ENCODE results near the gene CDK8.
"Not testable (repeated sequence)": the region's sequence is repeated elsewhere in the genome, so short reads cannot be mapped to it uniquely, and the experiment has no call there.

Gene CDK8

DNA sequence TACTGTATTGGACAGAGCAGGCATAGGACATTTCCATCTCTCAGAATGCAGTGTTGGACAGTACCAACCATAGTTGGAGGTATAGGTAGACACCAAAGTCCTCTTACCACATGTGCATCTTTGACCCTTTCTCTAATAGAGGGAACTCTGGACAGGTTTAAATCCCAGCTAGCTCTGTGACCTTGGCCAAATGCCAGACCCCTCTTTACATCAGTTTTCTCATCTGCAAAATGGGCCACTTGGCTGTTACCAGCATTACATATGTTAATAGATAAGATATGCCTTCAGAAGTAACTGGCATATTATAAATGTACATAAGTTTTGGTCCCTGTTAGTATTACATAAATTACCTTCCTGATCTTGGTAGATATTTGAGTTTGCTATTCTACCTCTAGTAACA lies 54.3 kb downstream of the CDK8 start:
- no peak for TF ChIP-seq JUND (IDR thresholded peaks at IDR 0.05; ENCODE audit: low read depth)
- in situ Hi-C loops (cut with HindIII; ENCODE audit: low pct_unique_long_range_greater_than_20kb, low sequenced_read_pairs), result no loop called here
- no peak for DNase-seq (ENCODE audit: low read depth in 1 of 2, low spot score in 1 of 2)

DNA sequence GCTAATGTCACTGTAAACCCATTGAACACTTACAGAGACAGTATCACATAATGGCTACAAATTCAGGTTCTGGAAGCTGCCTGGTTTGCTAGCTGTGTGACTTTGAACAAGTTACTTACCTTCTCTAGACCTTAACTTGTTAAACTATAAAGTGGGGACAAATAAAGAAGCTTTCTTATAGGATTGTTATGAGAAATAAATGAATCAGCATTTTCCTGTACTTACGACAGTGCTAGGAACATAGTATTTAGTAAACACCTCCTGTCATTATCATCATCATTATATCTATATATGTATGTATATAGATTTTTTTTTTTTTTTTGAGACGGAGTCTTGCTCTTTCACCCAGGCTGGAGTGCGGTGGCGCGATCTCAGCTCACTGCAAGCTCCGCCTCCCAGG lies 54.9 kb downstream of the CDK8 start:
- in situ Hi-C loops (cut with HindIII; ENCODE audit: low pct_unique_long_range_greater_than_20kb, low sequenced_read_pairs), result no loop called here
- DNase-seq (ENCODE audit: low read depth in 1 of 2, low spot score in 1 of 2), result no peak
- TF ChIP-seq JUND (IDR thresholded peaks at IDR 0.05; ENCODE audit: low read depth), result no peak

DNA sequence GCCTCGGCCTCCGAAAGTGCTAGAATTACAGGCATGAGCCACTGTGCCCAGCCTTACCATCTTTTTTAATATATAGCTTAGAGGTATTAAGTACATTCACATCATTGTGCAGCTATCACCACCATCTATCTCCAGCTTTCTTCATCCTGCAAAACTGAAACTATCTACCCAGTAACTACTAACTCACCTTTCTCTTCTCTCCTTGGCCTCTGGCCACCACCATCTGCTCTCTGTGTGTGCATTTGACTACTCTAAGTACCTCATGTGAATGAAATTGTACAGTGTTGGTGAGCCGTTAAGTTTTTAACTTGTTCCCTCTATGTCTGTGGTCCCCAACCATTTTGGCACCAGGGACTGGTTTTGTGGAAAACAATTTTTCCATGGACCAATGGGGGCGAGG lies 56.1 kb downstream of the CDK8 start:
- no peak for TF ChIP-seq JUND (IDR thresholded peaks at IDR 0.05; ENCODE audit: low read depth)
- in situ Hi-C loops (cut with HindIII; ENCODE audit: low pct_unique_long_range_greater_than_20kb, low sequenced_read_pairs), result no loop called here
- DNase-seq (ENCODE audit: low read depth in 1 of 2, low spot score in 1 of 2), result no peak

DNA sequence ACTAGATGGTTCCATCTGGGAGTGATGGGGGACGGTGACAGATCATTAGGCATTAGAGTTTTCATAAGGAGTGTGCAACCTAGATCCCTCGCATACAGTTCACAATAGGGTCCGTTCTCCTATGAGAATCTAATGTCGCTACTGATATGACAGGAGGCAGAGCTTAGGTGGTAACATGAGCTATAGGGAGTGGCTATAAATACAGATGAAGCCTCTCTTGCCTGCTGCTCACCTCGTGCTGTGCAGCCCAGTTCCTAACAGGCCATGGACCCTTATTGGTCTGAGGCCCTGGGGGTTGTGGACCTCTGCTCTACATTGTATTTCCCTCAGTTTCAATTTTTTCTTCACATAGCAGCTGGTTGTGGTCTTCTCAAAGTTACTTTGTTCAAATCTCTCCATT lies 56.5 kb downstream of the CDK8 start:
- TF ChIP-seq JUND (IDR thresholded peaks at IDR 0.05; ENCODE audit: low read depth), result no peak
- DNase-seq (ENCODE audit: low read depth in 1 of 2, low spot score in 1 of 2), result no peak
- in situ Hi-C loops (cut with HindIII; ENCODE audit: low pct_unique_long_range_greater_than_20kb, low sequenced_read_pairs), result no loop called here

DNA sequence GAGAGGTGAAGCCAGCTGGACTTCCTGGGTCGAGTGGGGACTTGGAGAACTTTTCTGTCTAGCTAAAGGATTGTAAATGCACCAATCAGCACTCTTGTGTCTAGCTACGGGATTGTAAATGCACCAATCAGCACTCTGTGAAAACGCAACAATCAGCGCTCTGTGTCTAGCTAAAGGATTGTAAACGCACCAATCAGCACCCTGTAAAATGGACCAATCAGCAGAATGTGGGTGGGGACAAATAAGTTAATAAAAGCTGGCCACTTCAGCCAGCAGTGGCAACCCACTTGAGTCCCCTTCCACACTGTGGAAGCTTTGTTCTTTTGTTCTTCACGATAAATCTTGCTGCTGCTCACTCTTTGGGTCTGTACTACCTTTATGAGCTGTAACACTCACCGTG lies 58.1 kb downstream of the CDK8 start:
- in situ Hi-C loops (cut with HindIII; ENCODE audit: low pct_unique_long_range_greater_than_20kb, low sequenced_read_pairs); DNase-seq (ENCODE audit: low read depth in 1 of 2, low spot score in 1 of 2): not testable (repeated sequence)

DNA sequence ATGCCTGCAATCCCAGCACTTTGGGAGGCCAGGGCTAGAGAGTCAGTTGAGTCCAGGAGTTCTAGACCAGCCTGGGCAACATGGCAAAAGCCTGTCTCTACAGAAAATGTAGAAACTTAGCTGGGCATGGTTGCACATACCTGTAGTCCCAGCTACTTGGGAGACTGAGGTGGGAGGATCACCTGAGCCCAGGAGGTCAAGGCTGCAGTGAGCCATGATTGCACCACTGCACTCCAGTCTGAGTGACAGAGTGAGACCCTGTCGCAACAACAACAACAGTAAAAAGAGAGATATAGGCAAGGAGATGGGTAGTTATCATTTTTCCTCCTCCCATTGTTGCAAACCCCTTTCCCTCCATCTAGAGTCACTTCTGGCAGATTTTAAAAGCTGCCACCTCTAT lies 62.2 kb downstream of the CDK8 start:
- DNase-seq (ENCODE audit: low read depth in 1 of 2, low spot score in 1 of 2); in situ Hi-C loops (cut with HindIII; ENCODE audit: low pct_unique_long_range_greater_than_20kb, low sequenced_read_pairs): not testable (repeated sequence)

DNA sequence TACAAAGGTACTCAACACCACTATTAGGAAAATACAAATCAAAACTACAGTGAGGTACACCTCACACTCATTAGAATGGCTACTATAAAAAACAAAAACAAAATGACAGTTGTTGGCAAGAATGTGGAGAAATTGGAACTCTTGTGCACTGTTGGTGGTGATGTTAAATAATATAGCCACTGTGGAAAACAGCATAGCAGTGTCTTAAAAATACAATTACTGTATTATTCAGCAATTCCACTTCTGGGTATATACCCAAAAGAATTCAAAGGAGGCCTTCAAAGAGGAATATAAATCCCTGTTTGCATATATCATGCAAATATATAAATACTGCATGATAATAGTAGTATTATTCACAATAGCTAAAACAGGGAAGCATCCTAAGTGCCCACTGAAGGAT lies 66.8 kb downstream of the CDK8 start:
- TF ChIP-seq JUND (IDR thresholded peaks at IDR 0.05; ENCODE audit: low read depth), result no peak
- in situ Hi-C loops (cut with HindIII; ENCODE audit: low pct_unique_long_range_greater_than_20kb, low sequenced_read_pairs), result no loop called here
- DNase-seq (ENCODE audit: low read depth in 1 of 2, low spot score in 1 of 2), result no peak

DNA sequence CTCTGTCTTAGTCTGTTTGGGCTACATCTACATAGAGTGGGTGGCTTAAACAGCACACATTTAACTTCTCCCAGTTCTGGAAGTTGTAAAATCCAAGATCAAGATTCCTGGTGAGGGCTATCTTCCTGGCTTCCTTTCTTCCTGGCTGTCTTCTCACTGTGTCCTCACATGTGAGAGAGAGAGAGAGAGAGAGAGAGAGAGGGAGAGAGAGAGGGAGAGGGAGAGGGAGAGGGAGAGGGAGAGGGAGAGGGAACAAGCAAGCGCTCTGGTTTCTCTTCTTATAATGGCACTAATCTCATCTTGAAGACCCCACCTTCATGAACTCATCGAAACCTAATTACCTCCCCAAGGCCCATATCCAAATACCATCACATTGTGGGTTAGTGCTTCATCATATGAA lies 69.2 kb downstream of the CDK8 start:
- in situ Hi-C loops (cut with HindIII; ENCODE audit: low pct_unique_long_range_greater_than_20kb, low sequenced_read_pairs), result no loop called here
- no peak for TF ChIP-seq JUND (IDR thresholded peaks at IDR 0.05; ENCODE audit: low read depth)
- DNase-seq (ENCODE audit: low read depth in 1 of 2, low spot score in 1 of 2), result no peak

DNA sequence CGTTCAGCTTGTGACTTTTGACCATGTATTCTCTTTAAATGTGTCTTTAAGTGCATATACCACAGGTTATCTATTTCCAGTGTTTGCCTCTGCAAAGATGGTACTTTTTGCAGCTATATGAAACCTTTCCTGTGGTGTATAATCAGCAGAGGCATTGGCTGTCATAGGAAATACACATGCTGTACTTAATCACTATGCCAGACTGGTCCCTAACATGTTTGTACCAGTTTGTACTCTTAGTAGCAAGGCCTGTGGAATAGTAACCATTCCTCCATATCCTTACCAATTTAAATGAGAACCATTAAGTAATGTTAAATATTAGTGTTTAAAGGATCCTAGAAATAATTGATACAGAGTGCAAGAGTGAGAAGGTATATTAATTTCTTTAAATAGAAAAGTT lies 69.8 kb downstream of the CDK8 start:
- in situ Hi-C loops (cut with HindIII; ENCODE audit: low pct_unique_long_range_greater_than_20kb, low sequenced_read_pairs), result no loop called here
- TF ChIP-seq JUND (IDR thresholded peaks at IDR 0.05; ENCODE audit: low read depth), result no peak
- no peak for DNase-seq (ENCODE audit: low read depth in 1 of 2, low spot score in 1 of 2)

DNA sequence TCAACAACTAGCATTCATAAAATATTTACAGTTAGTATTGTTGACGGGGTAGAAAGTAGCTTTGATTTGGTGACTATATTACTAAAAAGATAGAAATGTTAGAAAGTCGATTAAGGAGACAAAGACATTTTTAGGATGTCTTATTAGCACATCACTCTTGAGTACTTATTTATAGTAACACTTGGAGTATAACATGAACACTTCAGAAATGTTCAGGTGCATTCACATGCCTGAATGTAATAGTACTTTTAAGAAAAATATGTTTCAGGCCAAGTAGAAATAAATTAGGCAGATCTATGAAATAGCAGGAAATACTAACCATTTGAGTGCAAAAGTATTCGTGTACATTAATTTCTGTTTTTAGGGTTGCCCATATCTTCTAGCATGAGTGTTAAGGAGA lies 70.4 kb downstream of the CDK8 start:
- in situ Hi-C loops (cut with HindIII; ENCODE audit: low pct_unique_long_range_greater_than_20kb, low sequenced_read_pairs), result no loop called here
- no peak for TF ChIP-seq JUND (IDR thresholded peaks at IDR 0.05; ENCODE audit: low read depth)
- no peak for DNase-seq (ENCODE audit: low read depth in 1 of 2, low spot score in 1 of 2)

DNA sequence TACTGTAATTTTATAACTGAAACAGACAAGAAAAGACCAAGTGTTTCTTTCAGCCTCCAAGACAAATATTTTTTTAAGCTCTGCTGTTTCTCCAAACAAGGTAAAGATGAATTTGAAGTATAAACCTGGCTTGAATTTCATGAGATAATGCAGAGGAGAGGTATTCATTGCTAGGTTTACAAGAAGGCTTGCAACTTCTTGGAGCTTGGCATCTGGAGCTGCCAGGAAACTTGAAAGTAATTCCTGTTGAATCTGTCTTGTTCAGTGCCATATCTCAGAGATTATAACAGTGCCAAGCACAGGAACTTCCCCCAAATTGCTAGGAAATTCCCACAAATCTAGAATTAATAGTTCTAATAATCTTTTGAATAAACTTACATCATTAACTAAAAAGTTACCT lies 70.9 kb downstream of the CDK8 start:
- in situ Hi-C loops (cut with HindIII; ENCODE audit: low pct_unique_long_range_greater_than_20kb, low sequenced_read_pairs), result no loop called here
- DNase-seq (ENCODE audit: low read depth in 1 of 2, low spot score in 1 of 2), result no peak
- no peak for TF ChIP-seq JUND (IDR thresholded peaks at IDR 0.05; ENCODE audit: low read depth)

DNA sequence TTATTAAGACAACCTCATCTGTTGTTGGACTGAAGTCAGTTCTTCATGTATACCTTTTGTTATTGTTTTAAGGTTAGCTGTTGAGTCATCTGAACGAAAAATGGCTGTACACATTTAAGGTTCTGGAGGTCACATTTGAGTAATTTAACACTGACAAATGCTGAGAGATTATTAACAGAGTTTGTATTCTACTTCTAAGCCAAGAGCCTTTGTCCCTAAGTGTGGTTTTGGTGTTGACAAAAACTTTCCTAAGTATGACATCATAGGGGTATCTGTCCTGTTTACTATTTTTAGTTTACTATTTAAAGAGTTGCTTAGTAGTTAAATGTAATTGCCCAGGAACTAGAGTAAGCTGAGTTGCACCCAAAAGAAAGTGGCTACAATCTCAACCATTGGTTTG lies 71.9 kb downstream of the CDK8 start:
- in situ Hi-C loops (cut with HindIII; ENCODE audit: low pct_unique_long_range_greater_than_20kb, low sequenced_read_pairs), result no loop called here

DNA sequence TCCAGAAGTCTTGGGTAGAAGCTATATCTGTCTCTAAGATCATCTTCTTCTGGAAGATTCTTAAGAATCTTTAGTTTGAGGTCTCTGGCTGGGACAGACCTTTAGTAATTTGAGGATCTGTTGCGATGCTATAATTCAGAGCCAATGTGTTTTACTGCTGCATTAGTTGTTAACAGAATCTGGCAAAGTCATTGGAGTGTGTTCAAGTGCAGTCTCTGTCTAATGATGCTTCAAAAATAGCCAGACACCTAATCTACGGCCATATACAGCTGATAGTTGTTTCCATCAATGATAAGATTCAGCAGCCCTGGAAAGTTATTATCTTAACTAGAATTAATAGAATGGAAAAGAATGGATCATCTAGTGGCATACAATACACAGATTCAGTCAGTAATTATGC lies 72.6 kb downstream of the CDK8 start:
- no peak for DNase-seq (ENCODE audit: low read depth in 1 of 2, low spot score in 1 of 2)
- no peak for TF ChIP-seq JUND (IDR thresholded peaks at IDR 0.05; ENCODE audit: low read depth)
- in situ Hi-C loops (cut with HindIII; ENCODE audit: low pct_unique_long_range_greater_than_20kb, low sequenced_read_pairs), result no loop called here

More for the DNA sequence above, 71.9 kb downstream of the CDK8 start:
- TF ChIP-seq JUND (IDR thresholded peaks at IDR 0.05; ENCODE audit: low read depth), result no peak
- no peak for DNase-seq (ENCODE audit: low read depth in 1 of 2, low spot score in 1 of 2)

DNA sequence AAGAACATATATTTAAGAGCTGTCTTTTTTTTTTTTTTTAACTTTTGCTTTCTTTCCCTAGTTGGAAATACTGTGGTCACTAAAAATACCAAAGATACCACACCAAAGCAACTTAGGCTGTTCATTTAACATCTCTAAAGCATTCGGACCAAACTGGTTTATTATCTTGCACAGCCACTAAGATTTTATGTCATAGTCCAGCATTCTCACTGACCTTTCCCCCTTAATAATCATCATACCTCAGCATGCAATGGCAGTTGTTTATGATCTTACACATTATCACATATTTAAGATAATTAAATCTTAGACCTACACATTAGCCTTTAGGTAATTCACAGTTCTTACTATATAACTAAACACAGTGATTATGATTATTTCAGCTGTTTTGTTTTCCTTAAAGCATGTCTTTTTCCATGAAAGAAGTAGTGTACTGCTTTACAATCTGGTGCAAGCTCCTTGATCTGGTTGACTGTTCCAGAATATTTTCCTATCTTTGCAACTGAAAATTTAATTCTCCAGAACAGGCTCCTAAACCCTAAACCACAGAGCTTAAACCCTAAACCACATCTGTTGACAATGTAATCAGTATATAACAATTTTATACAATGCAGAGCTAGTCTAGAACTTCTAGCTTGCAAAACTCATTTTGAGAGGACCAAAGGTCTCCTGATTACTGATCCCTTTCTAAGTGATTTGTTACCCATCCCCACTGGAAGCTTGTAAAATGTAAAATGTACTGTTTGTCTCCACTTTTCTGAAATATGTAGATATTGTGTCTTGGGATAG lies 74.2 kb downstream of the CDK8 start:
- no peak for TF ChIP-seq JUND (IDR thresholded peaks at IDR 0.05; ENCODE audit: low read depth)
- in situ Hi-C loops (cut with HindIII; ENCODE audit: low pct_unique_long_range_greater_than_20kb, low sequenced_read_pairs), result no loop called here
- no peak for DNase-seq (ENCODE audit: low read depth in 1 of 2, low spot score in 1 of 2)

Measured in T47D (cell line).